Myocyte (in vitro differentiated cells): ENCODE measurements around the gene ATG16L2. TPM values are rescaled to one million over a fixed set of nuclear protein-coding genes. Genes with fewer than 3 reads are reported as not detected.
"Not testable (repeated sequence)": the region's sequence is repeated elsewhere in the genome, so short reads cannot be mapped to it uniquely, and the experiment has no call there.

ENCODE experiments used
- DNase-seq: peaks from one replicate; pipeline ENCODE4 v3.0.0-alpha.2; 2012; ENCODE audit warnings: low read depth
- total RNA-seq: library from RNA; depleted of rRNA; stranded (reverse); fragments of >200 nt; gene quantifications from 2 replicates; pipeline ENCODE4 v1.2.3, GENCODE V29; 2014

The ATG16L2 gene
- total RNA-seq, 1 donor from 2014 or later = 23.0 TPM

DNA sequence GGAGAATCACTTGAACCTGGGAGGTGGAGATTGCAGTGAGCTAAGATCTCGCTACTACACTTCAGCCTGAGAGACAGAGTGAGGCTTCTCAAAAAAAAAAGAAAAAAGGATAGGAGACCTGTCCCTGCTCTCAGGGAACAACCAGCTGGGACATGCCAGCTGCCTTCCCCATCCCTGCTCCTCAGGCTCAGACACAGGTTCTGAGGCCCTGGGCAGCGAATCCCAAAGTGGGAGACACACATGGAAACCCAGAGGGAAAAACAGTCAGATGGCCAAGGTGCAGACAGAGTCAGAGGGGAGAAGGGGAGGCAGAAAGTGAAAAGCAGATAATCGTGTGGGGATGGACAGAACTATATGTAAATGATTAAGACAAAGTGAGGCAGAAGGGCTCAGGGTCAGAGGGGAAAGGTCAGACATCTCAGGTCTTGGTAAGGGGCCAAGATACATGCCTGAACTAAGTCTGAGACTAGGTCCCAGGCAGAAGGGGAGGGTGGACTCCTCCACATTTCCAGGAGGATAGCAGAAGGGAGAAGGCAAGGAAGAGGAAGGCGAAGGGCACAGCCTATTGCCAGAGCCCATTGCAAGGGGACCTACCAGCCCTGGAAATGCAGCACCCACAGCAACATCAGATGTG, 34.6 kb upstream of the ATG16L2 start:
- DNase-seq = no peak

DNA sequence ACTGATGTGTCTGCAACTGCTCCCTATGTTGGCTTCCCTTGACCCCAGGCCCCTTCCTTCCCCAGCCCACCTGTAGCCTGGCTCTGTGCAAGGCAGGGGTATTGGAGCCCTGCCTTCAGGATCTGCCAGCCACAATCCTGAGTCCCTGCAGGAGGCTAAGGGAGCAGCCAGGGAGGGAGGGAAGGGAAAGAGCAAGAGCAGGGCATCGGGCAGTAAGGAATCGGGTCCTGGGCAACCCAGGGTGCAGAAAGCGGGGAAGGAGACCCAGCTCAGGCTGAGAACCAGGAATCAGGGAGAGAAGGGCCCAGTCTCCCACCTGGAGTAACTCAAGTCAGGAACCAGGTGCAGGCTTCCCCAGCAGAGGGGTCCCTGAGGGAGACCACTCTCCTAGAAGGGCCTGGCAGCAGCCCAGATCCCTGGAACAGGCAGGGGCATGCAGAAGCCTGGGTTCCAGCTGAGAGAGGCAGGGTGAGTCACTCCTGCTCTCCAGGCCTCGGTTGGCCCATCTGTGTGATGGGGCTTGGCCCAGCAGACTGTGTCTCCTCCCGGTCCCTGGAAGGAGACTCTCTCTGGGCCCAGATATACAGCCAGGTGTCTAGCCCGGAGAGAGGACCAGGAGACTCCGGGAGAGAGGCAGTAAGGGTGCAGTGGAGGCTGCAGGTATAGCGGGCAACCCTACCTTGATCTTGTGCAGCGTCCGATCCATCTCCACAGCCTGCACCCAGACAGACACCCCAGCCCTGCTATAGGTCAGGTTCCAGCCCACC, 33.7 kb upstream of the ATG16L2 start:
- no peak for DNase-seq

DNA sequence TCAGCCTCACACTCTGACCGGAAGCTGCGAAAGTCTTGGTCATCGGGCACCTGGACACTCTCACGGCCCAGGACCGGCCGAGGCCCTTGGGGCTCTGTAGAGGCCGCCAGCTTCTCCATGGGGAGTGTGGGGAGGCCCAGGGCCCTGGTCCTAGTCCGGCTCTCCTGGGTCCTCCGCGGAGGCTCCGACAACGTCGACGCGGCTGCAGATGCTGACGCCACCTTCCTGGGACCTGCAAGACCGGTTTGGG, 33.2 kb upstream of the ATG16L2 start:
- no peak for DNase-seq

DNA sequence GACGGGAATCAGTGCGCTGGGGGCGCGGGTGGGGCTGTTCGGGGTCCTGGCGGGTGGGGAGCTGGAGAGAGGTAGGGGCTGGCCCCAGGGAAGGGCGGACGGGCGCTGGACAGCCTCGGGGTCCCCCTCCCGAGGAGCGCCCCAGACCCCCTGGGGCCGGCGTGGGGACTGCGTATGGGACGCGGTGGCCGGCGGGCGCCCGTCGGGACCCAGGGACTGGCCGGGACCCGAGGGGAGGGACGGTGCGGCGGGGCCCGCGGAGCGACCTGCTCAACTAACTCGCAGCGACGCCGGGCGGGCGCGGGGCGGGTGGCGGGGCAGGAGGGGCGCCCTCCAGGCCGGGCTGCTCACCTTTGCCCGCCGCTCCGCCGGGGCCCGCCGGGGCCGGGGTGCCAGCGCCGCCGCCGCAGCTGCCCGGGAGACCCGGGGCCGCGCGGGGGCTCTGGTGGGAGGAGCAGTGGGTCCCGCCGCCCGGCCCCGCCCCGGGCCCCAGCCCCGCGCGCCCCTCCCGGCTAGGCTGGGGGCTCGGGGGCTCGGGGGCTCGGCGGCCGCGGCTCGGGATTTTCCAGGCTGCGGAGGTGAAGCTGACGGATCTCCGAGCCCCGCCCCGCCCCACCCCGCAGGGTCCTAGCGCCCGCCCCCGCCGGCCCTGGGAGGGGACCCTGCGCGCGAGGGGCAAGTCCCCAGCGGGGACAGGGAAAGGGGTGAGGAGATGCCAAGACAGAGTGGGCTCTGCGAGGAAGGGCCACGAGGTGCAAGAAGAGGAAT, 32.7 kb upstream of the ATG16L2 start:
- no peak for DNase-seq

DNA sequence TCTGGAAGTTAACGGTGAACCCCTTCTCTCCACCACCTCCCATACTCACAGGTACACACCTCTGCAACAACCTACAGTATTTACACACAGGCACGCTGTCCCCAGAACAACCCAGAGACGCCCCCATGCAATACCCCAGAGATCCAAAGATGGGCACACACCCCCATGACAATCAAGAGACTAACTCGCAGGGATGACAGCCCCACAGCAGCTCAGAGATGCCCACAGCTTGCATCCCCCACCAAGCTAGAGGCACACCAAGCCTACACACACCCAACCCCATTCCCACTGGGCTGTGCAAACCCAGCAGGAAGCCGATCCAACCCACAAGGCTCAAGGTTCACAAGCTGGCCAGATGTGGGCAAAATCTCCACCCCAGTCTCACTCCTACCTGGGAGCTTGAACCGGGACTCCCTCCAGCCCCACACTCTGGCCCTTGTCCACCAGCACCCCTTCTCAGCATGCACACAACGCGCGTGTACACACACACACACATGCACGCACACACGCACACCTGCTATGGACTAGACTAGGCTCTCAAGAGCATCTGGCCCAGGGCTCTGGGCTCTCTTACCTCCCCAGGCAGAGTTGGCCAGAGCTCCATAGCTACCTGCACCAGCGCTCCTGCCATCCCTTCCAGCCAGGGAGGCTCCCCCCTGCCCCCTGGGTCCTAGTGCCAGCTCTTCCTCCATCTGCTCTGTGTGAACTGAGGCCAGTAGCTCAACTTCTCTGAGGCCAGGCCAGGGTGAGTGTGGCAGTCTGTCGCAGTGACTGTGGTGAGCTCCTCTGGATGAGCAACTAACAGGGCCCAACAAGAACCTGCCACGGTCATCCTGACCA, 31.9 kb upstream of the ATG16L2 start:
- DNase-seq = no peak

DNA sequence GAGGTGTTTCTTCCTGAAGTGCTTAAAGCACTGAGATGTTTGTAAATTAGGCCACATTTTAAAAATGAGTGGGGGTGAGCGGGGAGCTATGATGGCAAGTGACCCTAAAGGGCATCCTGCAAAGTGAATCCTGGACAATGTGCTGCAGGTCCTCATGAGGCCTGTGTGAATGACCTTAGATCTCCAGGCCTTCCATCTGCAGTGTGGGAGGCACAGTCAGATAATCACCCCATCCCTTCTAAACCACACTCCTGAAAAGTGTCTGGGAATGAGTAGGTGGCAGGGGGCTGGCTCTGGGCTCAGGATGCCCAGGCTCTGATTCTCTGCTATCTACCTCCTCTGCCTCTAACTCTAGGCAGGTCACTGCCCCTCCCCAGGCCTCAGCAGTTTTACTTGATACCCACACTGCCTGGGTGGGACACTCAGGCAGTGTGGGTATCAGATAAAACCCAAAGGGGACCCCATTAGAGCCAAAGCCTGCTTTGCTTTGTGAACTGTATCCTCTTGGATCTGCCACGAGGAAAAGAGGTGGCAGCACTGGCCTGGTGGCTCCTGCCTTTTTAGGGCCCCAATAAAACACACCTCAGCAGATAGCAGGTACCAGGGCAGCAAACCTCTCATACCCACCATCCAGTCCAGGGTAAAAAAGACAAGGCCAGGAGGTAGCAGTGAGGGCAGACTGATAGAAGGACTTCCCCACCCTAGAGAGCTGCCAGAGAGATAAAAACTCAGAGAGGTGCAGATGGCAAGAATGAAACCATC, 30.9 kb upstream of the ATG16L2 start:
- no peak for DNase-seq

DNA sequence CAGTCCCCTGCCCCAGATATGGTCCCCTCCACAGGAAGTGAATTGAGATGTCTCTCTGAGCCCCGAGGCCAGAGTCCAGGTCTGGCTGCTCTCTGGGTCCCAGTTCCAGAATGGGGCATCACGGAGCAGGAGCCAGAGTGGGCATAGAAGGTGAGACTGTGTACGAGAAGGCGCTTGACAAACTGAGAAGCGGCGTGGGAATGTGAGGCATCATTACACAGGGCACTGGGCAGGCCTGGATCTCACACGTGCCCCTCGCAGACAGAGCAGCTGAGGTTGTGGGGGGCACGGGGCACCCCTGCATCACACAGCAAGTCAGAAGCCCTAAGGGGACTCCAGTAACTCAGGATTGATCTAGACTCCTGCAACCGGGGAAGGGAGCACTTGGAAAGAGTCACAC, 29.5 kb upstream of the ATG16L2 start:
- DNase-seq = no peak

DNA sequence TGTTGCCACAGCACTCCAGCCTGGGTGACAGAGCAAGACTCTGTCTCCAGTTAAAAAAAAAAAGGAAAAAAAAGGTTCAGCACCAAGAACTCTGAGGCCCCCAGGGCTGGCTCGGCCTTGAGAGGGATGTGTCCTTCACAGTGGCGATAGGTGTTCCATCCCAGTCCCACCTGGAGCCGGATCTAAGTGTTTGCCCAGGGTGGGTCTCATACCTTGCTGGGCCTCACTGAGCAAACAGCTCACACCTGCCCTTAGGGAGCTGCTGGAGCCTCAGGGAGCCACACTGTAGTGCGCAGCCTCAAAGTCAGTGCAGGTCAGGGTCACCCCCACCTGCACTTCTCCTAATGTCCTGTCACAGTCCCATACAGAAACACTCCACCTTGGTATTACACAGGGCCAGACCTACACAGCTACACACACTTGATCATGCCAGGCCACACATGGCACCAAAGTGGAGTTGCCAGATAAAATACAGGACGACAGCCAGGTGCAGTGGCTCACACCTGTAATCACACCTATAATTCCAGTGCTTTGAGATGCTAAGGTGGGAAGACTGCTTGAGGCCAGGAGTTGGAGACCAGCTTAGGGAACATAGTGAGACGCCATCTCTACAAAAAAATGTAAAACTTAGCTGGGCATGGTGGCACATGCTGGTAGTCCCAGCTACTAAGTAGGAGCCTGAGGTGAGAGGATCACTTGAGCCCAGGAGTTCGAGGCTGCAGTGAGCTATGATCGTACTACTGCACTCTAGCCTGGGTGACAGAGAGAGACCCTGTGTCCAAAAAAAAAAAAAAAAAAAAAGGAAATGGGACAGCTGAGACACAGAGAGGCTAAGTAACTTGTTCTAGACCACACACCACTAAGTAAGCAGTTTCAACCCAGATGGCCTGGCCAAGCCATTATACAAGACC, 27.7 kb upstream of the ATG16L2 start:
- no peak for DNase-seq

DNA sequence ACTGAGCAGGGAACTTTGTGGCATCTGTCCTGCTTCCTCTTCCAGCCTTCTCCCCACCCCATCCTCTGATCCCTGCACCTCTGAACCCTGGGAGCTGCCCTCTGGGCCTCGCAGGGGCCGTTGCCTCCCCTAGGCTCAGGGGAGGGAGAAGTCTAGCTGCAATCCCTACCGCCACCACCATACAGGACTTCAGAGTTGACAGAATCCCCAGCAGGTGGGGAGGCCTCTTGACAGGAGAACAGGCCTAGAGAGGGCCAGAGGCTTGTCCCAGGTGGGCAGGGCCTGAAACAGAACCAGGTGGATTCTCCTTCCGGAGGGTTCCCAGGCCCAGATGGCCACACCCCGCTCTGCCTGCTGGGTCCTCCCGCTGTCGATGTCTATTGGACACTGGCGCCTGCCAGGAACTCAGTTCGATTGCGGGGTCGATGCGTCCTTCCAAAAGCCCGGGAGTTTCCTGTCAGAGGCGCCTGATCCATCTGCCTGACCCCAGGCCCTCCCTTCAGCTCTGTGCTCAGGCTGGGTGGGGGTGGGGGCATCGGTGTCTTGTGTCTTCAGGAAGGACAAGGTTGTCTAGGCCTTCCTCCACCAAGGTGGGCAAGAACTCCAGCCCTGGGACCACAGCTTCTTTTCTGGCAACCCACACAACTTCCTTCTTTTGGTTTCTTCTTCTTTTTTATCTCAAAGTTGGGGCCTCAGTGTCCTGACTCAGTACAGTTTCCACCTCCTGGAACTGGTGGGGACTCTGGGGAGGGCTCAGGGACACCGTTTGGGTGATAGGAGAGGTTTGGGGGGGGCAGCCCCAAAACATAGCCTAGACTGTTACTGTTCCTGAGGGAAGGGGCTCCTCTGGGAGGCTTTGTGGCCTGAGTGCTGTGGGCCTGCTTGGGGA, 26.8 kb upstream of the ATG16L2 start:
- no peak for DNase-seq

DNA sequence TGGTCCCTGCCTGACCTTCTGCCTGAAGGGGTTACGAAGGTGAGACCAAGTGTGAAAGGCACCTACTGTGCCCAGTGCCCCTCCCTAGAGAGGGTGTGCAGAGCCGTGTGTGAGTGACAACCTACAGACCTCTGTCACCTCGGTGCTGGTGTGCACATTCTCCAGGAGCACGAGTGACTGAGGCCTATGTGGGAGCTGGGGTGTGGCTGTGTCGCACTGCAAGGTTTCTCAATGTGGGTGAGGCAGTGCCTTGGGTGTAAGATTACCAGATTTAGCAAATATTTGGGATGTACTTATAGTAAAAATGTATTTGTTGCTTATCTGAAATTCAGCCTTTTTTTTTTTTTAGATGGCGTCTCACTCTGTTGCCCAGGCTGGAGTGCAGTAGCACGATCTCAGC, 26.0 kb upstream of the ATG16L2 start:
- no peak for DNase-seq

DNA sequence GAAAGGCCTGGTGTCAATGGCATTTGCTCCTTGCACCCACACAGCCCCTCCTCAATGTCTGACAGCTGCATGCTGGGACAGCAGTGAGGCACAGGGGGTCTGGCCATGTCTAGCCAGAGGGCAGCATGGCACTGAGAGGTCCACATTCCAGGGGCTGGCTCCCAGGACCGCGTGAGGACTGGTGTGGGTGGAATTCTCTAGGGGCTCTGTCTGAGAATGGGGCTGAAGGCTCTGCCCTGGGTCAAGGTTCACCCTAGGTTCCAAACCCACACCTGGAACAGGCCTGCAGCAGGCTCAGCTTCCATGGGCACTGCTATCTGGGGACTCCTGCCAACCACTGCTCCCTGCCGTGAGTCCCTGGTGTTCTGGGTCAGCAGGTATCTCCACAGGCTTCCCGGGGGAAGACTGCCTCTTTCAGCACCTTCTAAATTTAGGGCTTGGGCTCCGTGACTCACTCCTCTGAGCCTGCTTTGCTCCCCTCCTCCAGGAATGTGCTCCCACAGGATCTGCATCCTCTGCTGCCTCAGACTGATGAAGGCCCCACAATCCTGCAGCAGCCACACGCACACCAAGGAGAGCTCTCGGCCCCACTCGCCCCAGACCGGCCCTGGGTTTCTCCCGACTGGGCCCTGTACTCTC, 24.6 kb upstream of the ATG16L2 start:
- peak; percentile 73 for DNase-seq

DNA sequence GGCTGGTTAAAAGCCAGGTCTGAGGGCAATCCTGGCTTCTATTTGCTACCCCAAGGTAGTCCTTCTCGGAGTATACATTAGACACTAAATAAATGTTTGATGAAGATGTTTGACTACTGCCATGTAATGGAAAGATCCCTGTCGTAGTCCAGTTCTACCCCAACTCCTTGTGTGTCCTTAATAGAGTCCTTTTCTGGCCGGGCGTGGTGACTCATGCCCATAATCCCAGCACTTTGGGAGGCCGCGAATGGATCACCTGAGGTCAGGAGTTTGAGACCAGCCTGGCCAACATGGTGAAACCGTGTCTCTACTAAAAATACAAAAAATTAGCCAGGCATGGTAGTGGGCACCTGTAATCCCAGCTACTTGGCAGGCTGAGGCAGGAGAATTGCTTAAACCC, 23.0 kb upstream of the ATG16L2 start:
- DNase-seq = not testable (repeated sequence)

DNA sequence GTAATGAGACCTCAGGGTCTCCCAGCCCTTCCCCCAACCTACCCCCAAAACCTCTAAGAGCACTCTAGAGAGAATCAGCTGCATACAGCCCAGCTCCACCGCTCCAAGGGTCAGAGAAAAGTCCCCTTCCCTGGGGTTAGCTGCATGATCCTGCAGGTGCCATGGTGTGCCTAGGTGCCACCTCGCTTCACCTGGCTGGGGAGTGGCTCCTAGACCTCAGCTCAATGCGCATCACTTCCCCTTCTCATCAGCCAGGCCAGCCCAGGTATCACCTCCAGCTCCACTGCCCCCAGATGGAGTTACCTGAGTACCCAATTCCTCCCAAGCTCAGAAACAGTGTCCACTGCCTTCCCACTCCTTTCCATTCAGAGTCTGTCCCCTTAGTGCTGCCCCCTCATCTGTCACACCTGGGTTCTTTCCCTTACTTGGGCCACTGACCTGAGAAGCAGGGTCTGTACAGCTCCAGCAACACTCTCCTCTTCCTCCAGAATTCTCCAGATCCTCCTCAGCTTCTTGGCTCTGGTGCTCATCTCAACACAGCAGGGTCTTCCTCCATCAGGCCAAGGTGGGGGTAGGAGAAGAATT, 21.7 kb upstream of the ATG16L2 start:
- no peak for DNase-seq

DNA sequence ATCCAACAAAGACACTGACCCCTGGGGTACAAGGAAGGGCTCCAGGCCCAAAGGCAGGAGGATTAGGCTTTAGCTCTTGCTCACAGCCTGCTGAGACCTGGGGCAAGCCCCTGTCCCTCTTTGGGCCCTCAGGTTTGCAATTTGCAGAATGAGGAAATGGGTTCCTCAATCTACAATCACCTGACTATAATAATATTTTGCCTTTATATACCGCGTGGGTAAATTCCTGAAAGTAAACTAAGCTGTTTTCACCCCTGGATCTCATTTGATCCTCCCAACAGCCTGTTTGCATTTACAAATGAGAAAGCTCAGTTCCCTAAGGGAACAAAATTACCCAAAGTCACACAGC, 21.2 kb upstream of the ATG16L2 start:
- DNase-seq = no peak

DNA sequence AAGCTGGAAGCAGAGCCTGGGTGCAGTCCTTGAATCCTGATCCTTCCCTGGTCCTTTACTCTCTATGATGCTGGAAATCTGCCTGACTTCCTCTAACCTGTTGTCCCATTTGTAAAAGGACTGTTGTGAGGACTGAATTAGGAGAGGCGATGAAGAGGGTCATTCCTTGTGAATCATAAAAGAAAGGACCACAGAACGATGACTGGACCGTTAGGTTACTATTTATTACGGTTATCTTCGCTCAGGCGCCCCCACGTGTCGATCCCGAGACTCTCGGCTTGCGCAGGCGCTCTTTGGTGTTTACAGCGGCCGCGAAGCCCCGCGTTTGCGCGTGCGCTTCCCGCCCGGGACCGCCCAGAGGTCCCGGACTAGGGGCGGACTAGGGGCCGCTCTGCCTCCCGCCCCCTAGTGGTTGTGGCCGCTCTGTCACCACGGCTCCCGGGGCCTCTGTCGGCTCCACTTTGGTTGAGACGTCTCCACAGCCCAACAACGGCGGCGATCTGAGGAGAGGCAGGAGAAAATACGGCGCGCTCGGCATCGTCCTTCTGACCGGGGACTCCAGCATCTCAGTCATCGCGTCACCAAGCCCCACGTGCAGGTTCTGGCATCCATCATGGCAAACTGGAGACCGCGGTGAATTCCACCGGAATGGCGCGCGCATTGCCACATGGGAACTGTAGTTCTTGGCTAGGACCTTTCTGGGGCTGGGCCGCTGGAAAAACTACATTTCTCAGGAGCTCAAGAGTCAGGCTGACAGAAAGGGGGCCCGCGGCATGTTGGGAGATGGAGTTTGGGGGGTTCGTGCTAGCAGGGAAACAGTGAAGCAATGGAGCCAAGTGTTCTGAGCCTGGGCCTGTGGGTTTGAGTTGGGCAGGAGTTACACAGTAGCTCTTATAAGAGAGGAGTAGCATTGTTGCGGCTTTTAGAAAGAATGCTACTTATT, 20.5 kb upstream of the ATG16L2 start, which contains the start of gene STARD10:
Gene STARD10, minus strand, starts transcription at position 623 of the 943 bp plus-strand sequence. CDS start 12,866 bp downstream, outside the sequence.
- DNase-seq = peak; percentile 98

DNA sequence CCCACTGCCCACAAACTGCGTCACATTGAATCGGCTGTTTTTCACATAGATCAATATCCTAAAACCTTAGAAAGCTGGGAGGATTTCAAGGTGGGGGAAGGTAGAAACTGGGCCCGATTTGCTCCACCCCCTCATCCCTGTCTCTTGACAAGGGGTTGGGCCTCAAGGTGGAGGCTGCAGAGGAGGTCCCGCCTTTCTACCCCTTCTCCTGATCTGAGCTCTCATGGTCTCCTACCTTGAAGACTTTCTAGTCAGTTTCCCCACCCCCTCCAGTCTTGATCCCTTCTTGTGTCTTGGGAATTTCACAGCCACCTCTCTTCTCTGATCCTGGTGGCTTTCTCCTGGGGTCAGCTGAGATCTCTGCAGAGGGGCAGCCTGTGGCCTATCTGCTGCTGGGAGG, 15.8 kb upstream of the ATG16L2 start:
- no peak for DNase-seq

DNA sequence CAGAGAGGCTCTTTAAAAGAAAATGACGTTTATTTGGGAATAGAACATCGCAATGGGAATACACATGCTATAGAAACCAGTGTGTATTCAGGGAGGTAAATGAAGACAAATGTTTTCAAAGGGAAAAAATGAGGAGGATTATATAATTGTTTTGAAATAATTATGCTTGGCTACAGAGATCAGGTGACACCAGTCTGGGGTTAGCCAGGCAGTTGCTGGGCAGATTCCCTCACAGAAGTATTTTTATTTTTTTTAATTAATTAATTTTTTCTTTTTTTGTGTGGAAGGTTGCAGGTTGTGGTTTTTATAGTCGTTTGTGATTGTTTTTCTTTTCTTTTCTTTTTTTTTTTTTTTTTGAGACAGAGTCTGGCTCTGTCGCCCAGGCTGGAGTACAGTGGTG, 14.8 kb upstream of the ATG16L2 start:
- no peak for DNase-seq
